OCI-M1 (cell line): Measurements from ENCODE around the gene ZNF789.

Experiments
- DNase-seq: peaks from one replicate; lab custom pipeline; 2025; lab: John Stamatoyannopoulos, UW

ZNF789 gene

DNA sequence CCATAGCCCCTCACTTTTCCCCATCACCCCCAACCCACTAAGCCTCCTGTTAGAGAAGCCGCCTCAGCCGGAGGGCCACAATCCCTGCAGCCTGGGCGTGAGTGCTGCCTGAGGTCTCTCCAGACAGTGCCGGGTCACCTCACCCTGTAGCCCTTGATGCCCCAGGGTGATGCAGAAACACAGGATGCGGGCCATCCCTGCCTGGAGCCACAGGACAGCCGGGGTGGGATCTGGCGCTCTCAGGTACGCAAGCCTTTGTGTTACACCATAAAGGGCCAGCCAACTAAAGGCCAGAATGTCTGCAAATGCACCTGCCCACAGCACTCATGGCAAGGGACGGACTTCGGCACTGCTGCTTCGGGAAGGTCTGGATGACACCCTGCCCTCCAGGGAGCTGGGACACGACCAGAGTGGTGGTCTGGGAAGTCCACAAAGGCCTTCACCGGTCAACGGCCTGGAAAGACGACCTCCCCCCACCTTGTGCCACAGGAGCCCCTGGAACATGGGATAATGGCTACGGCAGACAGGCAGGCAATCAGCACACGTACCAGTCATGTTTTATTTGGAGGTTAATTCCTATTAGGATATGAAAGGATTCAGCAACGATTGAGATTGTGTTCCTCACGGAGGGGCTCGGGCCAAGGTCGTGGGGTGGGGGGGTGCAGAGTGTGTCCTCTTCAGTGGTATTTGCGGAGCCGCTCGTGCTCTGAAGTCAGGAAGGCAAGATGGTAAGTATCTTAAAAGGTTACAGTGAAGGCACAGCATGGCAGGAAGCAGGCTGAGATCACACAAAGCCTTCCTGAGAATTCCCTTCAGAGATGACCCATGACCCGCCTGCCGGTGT lies 14.8 kb upstream of the ZNF789 start:
- DNase-seq: no peak

DNA sequence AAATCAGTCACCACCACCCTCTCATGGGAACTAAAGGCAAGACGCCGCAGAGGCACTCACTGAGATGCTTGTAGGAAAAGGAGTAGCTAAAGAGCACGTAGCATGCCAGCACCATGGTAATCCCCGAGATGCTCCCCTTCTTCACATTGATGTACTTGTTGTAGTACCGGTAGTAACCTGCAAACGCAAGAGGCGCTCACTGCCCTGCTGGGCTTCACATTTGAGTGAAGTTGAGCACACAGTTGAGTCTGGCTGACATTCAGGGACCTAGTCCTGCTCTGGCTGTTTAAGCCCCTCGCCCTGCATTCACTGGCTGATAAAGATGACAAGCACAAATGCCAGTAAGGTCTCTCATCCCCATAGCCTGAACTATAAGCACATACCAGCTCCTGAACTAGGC lies 13.6 kb upstream of the ZNF789 start:
- DNase-seq: peak; percentile 57

DNA sequence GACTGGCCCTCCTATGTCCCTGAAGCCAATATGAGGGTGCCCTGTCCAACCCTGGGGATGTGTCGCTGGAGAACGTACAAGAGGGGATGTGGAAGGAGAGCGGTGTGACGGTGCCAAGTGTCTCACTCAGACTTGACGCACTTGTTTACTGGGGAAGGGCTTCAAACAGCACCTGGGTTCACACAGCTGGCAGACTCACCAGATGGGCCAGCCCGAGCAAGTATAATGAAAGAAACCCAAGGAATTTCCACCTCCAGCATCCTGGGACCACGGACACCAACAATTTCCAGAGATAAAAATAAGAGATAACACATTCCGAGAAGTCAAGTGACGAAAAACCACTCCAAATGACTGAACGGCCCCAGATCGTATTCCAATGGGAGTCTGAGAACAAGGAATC lies 12.0 kb upstream of the ZNF789 start:
- DNase-seq: no peak

DNA sequence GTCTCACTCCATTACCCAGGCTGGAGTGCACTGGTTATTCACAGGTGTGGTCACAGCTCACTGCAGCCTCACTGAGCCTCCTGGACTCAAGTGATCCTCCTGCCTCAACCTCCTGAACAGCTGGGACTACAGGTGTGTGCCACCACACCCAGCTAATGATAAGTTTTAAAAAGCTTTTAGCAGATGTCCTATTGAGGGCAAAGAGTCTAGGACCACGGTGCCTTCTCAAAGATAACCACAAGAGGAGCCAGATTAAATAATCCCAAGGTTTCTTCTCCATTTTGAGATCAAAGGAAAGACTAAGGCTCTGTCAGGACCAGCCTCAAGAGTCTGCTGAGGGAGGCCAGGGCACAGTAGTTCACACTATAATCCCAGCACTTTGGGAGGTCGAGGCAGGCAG lies 11.5 kb upstream of the ZNF789 start:
- DNase-seq: peak; percentile 40

DNA sequence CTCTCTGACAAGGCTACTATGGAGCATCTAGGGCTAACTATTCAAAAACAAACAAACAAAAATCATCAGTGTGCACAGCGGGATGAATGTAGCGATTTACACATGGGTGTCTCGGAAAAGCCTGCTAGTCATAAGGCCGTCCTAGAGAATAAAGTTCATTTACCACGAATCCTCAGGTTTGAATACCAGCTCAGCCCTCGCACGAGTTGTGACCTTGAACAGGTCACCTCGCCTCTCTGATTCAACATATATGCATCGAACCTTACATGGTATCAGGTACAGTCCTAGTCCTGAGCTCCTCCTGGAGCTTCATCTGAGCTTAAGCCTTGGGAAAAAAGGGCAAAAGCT lies 7.3 kb upstream of the ZNF789 start:
- DNase-seq: peak; percentile 66

DNA sequence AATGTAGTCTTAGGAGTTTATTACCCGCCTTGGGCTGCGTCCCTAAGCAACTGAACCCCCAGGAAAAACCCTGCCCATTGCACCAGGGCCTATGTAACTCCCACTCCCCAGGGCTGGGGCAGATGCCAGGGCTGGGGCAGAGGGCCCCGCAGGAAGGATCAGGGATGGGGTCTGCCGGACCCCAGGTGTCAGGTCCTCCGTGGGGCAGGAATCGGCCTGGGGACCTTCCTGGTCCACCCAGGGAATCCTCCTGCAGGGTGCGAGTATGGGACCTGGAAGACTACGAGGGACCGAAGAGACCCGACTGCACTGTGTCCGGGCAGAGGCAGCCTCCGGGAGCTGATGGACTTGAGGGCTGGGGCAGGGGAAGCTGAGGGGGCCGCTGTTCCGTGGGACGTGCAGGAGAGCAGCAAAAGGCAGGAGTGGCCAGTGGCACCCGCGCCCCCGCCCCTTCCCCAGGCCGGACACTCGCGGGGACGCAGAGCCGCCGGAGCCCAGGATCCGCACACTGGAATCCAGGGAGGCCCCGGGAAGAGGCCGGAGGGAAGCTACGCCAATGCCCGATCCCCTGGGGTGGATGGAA lies 4.3 kb upstream of the ZNF789 start:
- DNase-seq: no peak

DNA sequence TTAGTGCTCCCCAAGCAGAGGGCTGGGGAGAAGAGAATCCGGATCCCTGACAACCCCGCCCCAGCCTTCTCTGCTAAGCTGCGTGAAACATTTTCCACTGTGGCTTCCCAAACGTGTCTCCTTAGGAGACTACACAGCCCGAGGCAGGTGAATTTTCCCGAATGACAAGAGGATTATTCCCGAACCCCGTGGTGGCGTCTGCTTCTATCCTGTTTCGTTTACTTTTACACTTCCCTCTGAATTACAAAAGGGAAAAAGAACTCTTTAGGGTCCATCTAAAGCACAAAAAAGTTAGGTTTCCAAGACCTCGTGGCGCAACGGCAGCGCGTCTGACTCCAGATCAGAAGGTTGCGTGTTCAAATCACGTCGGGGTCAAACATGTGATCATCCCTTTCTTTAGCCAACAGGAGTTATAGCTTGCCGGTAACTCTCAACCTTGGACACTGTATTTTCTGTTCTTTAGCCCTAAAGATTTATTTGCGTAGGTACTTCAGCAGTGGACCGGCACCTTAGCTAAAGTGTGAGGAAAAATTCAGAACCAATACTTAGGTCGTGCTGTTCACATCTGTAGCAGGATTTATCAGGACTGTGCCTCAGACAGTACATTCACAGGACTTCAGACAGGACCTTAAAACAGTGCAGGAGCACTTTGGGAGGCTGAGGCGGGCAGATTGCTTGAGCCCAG lies 3.2 kb upstream of the ZNF789 start:
- no peak for DNase-seq

DNA sequence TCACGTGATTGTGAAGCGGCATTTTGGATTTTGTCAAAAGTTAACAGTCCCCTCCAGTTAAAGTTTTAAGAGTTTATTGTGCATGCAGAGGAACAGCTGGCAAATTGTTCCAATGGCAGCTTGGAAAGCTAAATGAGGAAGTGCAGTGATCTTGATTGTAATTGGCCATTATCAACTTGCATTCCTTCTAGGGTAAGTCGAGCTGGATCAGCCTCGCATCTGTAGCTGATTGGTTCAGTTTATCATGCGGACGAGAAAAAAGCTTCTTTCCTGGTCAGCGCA lies 566 bp downstream of the ZNF789 start:
- peak; percentile 94 for DNase-seq

DNA sequence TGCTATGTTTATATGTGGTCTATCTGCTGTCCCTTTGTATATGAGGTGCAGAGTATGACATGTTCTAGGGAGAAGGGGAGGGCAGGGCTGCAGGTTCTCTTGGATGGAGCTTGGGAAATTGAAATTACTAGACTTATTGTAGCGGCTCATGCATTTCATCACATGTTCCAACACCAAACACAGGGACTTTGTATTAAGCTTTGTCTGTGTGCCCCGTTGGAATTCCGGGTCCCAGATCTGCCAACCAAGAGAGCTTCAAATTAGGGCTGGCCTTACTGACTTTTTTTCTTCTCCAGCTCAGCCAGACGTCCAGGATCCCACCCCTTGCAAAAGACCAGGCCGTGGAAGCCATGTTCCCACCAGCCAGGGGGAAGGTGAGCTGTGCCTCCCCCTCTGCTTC lies 3.4 kb downstream of the ZNF789 start:
- no peak for DNase-seq

DNA sequence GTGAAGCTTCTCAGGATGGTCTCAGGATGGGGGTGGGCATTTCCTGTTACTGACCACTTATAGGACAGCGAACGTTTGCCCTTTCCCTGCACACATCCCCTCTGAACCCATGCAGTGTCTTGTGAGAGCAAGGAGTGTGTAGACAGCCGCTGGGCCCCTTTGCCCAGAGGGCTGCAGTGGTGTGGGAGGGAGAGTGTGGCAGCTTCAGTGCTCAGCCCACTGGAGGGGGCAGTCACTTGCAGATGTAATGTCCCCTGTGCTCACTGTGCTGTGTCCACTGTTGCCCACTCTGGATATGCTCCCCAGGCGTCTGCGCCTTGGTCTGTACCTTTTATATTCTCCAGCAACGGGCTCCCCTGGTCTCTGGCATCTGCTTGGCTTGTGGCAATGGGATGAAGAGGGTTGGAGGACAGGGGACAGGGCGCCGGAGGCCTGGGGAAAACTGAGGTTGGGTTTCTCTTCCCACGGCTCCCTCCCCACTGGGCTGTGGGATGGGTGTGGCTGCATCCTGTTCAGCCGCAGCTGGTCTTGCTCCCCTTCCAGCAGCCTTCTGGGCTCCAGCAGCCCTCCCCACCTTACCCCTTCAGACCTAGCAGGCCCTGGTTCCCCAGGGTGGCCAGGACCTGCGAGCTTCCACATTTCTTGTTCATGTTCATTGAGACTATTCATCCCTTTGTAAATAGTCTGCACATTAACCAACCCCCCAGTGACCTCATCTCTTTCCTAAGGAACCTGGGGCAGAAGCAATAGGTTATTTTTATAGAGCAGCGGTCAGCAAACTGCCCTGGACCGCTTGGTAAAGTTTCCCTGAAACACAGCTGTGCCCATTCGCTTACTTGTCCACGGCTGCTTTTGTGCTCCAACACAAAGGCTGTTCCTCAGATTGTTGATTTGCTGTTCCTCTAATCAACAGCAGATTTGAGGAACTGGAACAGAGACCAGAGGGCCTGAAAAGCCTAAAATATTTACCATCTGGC lies 6.1 kb downstream of the ZNF789 start:
- DNase-seq: no peak

DNA sequence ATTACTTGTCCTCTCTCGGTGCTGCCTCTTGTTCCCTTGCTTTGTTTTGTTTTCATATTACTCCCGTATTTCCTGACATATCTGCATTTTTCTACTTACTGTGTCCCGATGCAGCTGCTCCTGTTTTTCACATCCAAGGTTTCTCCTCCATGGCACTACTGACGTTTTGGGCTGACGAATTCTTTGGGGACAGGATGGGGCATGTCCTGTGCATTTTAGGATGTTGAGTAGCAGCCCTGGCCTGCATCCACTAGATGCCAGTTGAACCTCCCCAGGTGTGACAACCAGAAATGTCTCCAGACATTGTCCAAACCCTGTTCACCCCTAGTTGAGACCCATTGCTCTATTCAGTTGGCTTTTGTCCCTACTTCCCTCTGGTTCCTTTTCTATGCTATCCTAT lies 12.4 kb downstream of the ZNF789 start:
- no peak for DNase-seq

DNA sequence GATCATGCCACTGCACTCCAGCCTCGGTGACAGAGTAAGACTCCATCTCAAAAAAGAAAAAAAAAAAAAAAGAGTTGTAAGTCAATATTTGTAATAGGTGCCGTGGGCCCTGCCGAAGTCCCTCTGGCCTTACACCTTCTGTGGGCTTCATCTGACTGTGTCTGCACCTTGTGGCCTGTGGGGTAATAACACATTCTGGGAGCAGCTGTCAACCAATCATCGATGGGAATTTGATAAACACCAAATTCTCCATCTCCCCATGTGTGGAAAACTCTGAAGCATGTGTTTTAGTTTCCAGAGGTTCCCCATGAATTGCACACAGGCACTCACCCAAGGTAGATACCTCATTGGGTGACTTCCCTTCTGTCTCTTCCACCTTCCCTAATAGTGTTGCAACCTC lies 16.5 kb downstream of the ZNF789 start:
- DNase-seq: no peak

DNA sequence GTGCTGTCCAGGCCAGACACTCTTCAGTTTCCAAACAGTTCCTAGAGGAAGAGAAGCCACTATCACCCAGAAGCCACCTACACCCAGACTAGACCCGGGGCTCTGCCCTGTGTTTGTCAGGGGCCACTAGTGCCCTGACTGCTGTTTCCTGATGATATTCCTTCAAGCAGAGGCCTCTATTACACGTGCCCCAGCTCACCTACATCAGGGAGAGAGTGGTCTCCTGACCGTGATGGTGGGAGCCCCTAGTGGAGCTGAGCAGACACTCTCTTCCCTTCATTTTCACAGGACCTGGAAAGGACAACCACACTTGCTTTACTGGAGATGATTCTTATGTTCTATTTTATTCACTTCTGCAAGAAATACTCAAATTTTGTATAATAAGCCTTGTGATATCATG lies 18.2 kb downstream of the ZNF789 start:
- no peak for DNase-seq

DNA sequence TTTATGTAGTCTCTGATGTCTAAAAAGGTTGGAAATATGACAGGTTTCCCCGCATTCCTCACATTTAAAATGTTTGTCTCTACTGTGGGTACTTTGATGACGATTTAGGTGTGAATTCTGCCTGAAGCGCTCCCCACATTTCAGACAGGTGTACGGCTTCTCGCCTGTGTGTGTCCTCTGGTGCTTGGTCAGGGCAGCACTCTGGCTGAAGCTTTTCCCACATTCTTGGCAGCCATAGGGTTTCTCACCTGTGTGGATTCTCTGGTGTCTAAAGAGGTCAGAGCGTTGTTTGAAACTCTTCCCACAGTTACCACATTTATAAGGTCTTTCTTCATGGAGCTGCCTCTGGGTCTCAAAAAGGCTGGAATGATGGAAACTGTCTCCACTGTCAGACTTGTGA lies 21.1 kb downstream of the ZNF789 start:
- DNase-seq: no peak

DNA sequence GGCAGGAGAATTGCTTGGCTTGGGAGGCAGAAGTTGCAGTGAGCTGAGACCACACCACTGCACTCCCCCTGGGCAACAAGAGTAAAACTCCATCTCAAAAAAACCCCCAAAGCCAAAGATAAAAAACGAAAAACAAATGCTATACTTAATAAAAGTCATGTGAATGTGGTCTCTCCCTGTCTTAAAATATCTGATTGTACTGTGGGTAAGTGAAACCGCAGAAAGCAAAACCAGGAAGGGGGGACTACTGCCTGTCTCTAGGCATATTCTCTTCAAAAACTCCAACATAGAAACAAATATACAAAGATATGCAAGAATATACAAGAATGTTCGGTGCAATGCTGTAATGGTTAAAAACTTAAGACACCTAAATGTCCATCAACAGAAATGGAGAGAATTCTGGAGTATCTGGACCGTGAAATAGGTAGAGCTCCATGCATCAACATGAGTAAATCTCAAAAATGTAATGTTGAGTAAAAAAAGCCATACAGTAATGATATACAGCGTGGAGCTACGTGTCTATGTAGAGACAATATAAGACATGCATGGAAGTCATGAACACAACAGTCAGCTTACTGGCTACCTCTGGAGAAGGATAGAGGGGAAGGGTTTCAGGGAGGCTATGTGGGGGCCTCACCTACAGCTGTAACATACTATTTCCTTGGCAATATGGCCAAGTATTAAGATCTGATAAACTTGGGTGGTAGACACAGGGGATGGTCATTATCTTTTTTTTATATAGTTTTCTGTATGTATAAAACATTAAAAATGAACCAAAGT lies 25.3 kb downstream of the ZNF789 start:
- DNase-seq: peak; percentile 85

DNA sequence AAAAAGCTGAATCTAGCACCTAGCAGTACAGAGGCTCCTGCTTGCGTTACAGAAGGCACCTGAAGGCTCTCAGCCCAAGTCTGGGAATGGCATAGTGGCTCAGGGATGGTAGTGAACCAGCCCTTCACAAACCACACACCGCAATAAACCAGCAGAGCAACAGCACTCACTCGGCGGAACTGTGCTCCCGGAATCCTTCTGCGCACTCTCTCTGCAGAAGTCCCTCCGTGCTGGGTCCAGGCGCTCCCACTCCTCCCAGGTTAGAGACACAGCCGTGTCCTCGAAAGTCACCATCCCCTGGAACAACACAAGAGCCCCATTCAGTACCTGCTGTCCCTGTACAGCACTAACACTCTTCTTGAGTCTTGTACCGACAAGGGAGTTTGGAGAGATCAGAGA lies 25.9 kb downstream of the ZNF789 start:
- peak; percentile 49 for DNase-seq

DNA sequence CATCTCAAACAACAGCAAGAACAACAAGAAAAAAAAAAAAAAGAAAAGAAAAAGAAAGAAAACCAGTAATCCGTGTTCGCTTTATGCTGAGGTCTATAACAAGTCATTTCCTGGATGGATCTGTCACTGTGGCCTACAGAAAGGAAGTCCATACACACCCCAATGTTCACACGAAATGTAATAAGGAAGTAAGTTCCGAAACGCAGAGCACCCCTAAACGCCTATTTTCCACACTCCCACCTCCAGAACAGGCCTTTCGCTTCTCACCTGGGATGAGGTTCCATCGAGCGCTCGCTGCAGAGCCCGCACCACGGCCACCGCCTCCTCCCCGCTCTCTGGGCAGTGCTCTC lies 26.7 kb downstream of the ZNF789 start:
- peak; percentile 65 for DNase-seq

DNA sequence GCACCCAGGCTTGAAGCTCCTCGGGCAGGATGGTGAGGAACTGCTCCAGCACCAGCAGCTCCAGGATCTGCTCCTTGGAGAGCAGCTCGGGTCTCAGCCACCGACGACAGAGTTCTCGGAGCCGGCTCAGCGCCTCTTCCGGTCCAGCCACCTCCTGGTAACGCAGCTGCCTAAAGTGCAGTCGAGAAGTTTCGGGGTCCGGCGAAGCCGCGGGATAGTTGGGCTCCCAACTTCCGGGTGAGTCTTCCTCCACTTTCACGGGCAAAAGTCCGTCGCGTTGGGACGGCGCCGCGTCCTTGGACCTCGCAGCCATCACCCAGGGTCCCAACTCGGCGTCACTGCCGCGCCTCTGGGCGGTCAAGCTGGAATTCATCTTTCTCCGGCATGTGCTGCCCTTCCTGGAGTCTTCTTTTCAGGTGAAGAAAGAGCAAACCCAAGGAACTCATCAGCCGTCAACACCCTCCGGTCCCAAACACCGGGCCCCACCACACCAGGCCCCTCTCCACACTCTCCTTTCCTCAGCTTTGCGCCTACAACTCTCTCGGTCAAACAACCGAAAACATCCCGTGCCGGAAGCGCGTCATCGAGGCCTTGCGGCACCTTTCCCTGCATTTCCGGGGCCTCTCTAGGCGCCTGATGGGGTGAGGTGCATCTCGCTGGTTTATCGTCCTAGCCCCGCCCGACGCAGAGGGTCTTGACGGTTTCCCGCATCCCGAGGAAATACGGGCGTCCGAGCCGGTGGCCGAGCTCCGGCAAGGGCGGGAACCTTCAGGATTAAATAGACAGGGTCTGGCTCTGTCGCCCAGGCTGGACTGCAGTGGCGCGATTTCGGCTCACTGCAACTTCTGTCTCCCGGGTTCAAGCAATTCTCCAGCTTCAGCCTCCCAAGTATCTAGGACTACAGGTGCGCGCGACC lies 27.3 kb downstream of the ZNF789 start, which contains the start of gene ZNF394:
Gene ZNF394, minus strand, starts transcription at position 561 of the 916 bp plus-strand sequence. Its CDS starts 188 bp downstream, at position 373.
- DNase-seq: peak; percentile 98

DNA sequence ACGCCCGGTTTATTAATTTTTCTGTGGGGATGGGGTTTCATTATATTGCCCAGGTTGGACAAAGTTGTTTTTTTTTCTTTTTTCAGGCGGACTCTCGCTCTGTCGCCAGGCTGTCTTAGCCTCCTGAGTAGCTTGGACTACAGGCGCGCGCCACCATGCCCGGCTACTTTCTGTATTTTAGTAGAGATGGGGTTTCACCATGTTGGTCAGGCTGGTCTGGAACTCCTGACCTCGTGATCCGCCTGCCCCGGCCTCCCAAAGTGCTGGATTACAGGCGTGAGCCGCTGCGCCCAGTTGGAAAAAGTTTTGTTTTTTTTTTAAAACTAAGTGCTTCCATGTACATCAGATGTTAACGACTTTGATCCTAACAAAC lies 27.9 kb downstream of the ZNF789 start:
- DNase-seq: no peak

DNA sequence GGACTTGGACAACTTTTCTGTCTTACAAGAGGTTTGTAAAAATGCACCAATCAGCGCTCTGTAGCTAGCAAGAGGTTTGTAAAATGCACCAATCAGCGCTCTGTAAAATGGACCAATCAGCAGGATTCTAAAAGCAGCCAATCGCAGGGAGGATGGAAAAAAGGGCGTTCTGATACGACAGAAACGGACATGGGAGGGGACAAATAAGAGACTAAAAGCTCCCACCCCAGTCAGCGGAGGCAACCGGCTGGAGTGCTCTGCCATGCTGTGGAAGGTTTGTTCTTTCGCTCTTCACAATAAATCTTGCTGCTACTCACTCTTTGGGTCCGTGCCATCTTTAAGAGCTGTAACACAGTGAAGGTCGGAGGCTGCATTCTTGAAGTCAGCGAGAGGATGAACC lies 28.5 kb downstream of the ZNF789 start:
- peak; percentile 37 for DNase-seq

DNA sequence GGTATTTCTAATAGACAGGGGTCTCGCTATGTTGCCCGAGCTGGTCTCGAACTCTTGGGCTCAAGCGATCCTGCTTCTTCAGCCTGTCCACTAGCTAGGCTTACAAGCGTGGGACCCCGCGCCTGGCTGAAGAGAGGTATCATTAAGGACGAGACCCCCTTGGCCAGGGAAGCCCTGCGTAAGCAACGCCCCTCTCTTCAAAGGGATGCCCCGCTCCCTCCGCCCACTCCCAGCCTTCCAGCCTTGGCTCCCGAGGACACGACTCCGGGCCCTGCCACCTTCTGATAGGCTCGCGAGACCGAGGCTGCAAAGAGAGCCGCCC lies 31.6 kb downstream of the ZNF789 start:
- no peak for DNase-seq
